NCI-H1694 treated with DMSO at 0.1 percent for 48 hours (cell line): ENCODE data around the gene EIF4G3.
"Not testable (repeated sequence)": the region's sequence is repeated elsewhere in the genome, so short reads cannot be mapped to it uniquely, and the experiment has no call there.

Experiments used
- DNase-seq: peaks from one replicate; lab custom pipeline; 2025; lab: John Stamatoyannopoulos, UW

The EIF4G3 gene

GRCh38 chr1:21067551-21068227 is 109.0 kb downstream of the EIF4G3 start:
- no peak for DNase-seq

DNA sequence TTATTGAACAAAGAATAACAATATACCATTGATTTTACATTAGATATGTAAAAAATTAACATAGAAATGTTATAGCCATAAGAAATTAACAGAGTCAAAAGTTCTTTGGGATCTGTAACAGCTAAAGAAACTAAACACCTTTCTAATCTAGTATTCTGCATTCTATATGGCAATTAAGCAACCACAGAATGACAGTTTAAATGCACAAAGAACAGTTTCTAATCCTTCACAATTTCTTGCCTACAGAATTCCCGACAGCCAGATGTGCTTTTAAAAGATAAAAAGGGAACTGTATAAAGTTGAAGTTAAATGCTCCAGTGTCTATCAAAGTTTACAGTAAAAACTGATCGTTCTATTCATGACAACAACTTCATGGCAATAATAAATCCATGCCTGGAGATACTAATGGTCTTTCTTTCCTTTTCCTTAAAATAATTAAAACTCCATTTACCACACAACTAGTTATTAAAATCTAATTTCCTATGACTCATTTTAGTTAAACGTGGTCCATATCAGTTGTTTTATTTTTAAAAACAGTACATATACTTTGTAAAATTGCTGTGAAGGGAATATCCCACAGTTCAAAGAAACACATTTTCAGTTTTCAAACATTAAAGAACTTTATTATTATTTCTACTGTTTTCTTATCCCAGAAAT is 110.2 kb downstream of the EIF4G3 start:
- DNase-seq: no peak

- no peak for DNase-seq
Observed at GRCh38 chr1:21065851-21066250, 110.8 kb downstream of the EIF4G3 start.

DNA sequence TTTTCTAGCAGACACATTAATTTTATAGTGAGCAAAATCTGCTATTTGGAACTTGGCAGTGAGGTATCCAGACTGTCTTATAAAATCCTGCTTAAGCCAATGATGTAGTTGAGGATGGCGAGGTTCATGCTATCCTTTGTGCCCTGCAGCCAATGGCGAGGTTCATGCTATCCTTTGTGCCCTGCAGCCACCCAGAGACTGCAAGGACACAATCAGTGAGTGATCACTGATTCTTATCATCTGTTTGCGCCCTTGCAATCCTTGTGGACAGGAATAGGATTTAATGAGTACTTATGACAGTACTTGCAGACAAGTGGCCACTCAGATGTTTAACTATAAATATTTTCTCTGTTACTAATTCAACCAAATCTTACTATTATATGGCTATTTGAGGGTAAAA is 112.6 kb downstream of the EIF4G3 start:
- no peak for DNase-seq

- no peak for DNase-seq
Observed at GRCh38 chr1:21060523-21060922, 116.2 kb downstream of the EIF4G3 start.

GRCh38 chr1:21059021-21059420 is 117.7 kb downstream of the EIF4G3 start:
- DNase-seq: no peak

DNA sequence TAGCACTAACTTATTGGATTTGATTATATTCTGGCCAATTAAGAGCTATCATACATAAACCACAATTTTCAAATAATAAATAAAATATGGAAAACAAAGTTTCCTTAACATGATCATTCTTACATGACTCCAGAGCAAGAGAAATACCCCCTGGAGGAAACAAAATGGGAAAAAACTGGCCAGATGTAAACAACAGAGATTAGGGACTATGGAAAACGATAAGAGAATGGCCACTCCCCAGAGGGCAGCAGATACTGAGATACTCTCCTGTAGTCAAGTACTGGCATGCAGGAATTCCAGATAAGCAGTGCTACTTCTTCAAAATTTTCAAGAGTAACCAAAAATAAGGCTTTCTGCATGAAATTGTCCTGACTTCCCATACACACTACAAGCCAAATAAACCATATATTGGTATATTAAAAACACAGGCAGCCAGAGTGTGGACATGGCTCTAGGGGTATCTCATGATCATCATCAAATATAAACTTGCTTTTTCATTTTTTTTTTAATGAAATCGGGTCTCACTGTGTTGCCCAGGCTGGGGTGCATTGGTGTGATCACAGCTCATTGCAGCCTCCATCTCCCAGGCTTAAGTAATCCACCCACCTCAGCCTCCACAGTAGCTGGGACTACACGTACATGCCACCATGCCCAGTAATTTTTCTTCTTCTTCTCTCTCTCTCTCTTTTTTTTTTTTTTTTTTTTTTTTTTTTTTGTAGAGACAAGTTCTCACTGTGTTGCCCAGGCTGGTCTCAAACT is 118.5 kb downstream of the EIF4G3 start:
- no peak for DNase-seq

- not testable (repeated sequence) for DNase-seq
Observed at GRCh38 chr1:21053189-21053928, 123.3 kb downstream of the EIF4G3 start.

DNA sequence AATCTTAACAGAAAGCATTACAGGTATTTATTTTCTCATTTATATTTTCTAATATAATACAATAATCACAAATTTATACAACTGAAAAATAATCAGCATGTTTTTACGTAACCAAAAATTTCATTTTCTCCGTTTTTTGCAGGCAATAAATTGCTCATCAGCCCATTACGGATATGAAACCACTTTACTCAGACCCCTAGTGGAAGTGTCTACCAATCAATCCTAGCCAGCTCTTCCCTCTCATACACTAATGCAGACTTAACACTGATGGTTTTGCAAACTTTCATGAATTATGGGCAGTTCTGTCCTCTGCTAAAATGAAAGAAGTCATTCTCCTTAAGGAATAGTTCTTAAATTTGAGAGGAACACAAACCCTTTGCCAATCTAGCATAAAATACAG is 124.7 kb downstream of the EIF4G3 start:
- DNase-seq: no peak

- DNase-seq: no peak
Observed at GRCh38 chr1:21051177-21051825, 125.4 kb downstream of the EIF4G3 start.

DNA sequence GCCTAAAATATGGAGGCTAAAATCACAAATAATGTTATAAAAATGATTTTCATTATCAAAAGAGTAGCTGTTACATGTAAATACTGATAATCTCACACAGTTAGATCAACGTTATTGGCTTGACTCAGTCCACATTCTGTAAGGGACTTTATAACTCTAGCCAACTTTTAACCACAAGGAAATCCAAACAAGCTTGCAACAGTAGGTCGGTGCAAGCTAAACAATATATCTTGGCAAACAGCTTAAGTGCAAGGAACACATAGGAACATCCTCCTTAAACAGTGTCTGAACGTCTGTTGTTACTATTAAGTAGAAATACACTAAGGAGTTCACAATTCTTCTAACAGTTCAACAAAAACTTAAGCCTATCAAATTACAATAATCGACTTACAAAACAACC is 126.7 kb downstream of the EIF4G3 start:
- DNase-seq: no peak

DNA sequence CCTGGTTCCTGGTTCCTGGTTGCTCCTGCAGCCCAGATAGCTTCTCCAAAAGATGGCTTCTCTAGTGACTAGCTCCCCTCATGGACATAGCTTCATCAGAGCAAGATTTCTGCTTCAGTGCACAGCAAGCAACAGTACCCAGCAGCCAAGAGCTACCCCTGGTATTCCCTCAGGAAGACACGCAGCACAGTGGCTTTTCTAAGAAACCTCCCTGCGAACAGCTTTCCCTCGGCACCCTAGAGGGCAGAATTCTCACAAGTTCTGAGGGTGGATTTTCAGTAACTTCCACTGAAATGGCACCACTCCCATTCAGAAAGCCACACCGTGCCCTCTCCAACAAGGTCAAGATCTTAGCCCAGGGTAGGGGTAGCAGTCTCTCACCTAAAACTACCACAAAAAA is 128.2 kb downstream of the EIF4G3 start:
- DNase-seq: no peak

GRCh38 chr1:21046132-21046531 is 130.6 kb downstream of the EIF4G3 start:
- DNase-seq: no peak

- no peak for DNase-seq
Observed at GRCh38 chr1:21045351-21045750, 131.3 kb downstream of the EIF4G3 start.

DNA sequence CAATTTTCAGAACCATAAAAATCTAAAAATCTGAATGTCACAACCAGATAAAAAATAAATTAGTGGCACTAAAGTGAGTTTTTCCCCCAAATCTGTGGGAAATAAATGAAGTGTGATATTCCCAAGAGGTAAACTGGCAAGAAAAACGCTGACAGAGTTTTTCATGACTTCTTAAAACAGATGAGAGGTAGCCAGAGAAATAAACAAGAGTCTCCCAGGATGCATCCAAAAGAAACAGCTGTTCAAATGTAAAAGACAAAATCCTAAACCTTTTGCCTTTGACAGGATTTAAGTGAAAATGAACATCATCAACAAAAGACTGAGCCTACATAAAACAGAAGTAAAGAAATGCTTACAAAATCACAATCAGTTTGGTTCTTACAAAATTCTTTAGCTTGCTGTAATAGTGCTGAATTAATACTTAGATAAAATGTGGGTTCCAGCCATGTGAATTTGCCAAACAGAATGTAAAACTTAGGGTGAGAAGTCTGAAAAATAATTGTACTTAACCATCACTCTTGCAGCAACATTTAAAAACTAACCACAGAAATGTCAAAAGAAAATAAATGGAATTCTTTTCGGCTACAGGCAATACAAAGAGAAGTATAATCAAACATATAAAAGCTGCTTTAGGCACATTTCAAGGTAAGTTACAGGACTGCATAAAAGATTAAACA is 133.6 kb downstream of the EIF4G3 start:
- no peak for DNase-seq

- DNase-seq: no peak
Observed at GRCh38 chr1:21041541-21041940, 135.2 kb downstream of the EIF4G3 start.

DNA sequence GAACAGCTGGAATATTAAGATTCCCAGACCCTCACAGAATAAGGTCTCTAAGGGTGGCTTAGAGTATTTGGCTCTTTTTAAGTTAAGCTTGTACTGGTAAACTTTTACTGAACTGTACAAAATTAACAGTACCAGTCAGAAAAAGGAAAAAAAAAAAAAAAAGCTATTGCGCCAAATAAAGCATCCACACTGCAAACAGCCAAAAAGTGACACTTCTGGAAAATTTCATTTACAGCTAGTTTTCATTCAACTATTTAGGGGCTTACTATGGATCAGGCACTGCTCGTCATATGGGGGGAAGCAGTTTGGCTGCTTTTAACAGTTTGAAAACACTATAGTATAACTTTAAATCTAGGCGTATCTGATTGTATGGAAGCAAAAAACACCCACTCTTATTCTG is 139.6 kb downstream of the EIF4G3 start:
- DNase-seq: no peak

GRCh38 chr1:21035794-21036193 is 140.9 kb downstream of the EIF4G3 start:
- DNase-seq: no peak

DNA sequence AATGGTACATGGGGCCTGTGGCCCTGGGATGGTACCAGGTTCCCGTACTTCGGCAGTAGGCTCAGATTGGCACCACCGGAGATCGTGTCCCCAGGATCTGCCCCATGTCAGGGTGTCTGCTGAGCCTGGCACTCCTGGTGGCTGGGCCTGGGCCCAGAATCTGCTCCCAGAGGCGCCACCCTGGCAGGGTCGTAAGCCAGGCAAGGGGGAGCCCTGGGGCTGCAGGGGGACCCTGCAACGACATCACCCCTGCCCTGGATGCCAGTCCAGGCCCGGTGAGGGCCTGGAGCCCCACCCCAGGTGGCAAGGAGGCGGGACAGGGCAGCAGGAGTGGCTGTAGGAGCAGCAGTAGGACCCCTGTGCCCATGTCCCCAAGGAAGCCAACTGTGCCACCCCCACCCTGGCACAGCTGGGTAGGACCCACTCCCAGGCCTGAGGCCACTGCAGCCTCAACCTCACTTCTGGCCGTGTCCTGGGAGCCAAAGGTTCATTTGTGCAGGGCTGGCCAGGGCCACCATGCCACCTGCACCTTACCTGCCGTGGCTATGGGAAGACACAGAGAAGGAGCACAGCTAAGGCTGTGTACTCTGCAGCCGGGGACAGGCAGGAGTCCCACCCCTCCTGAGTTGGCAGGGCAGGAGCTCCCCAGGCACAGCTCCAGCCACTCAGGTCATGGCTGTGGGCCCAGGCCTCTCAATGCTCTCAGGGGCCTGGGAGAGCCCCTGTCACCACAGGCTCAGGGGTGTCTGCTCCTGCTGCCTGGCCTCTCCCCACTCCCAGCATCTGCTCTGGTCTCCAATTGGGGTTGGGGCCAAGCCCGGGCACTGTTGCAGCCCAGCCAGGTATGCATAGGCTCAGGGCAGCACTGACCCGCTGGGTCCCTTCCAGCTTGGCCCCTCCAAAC is 141.7 kb downstream of the EIF4G3 start:
- DNase-seq: no peak

DNA sequence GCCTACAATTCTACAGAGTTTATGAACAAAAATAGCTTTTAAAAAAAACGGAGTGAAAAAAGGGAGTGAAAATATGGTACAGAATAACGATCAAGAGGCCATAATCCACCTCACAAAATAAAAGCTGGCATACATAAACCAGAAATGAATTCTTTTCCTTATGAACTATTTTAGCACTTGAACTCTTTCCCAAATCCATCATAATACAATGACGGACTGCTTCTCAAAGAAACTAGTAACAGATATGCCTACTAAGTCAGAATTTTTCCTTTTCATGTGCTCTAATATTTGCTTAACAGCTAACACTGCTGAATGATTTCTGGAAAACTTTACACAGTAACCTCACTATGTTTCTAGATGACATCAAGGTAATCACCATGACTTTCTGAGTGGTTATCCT is 144.0 kb downstream of the EIF4G3 start:
- no peak for DNase-seq
